ENCODE measurements around the gene PPOX. TPM values are rescaled to one million over a fixed set of nuclear protein-coding genes. Genes with fewer than 3 reads are reported as not detected.

PPOX gene
- total RNA-seq, 1 experiment from 2014 or later: 24.2 TPM

- no peak for TF ChIP-seq REST (IDR thresholded peaks at IDR 0.05; ENCODE audit: low read depth)
These were observed 32.7 kb downstream of the PPOX start, which contains the start of gene ADAMTS4 (continued) for GRCh38 chr1:161198897-161199431.

GRCh38 chr1:161199506-161200139, 33.4 kb downstream of the PPOX start:
- H3K4me1 ChIP-seq (ENCODE audit: control insufficient read depth in 1 of 2, insufficient read depth in 2 of 2, low read length in 2 of 2): peaks cover 8 to 38% of the 10 kb centered on the region in 2 experiments; a peak in 3 of 4 replicates
- H2AFZ ChIP-seq (ENCODE audit: low read depth, low read length, poor library complexity, severe bottlenecking): no peak overlapping the region
- CTCF ChIA-PET: interaction anchor here (1.6 kb wide), 1 partner anchor 18 kb away, joined by 4 read pairs; no protein-coding TSS in a partner anchor
- no peaks in the 10 kb centered on the region for H3K9me3 ChIP-seq (ENCODE audit: control insufficient read depth in 1 of 2, insufficient read depth in 1 of 2, low read depth in 1 of 2, low read length in 2 of 2)
- POLR2A ChIA-PET: no interaction called here
- BruUV-seq (replicated peaks): no TSS peak
- H3K4me2 ChIP-seq (ENCODE audit: low read length): no peak overlapping the region
- H3K4me3 ChIP-seq (replicated peaks in 1 of 2; ENCODE audit: low read depth in 1 of 2, low read length in 2 of 2): no peak overlapping the region
- H3K9ac ChIP-seq (ENCODE audit: low read length): no peak overlapping the region
- intact Hi-C loops (cut with micrococcal nuclease): no loop called here
- peaks cover 5 to 14% of the 10 kb centered on the region in 2 experiments; a peak in 2 of 4 replicates for H3K36me3 ChIP-seq (ENCODE audit: control insufficient read depth in 1 of 2, insufficient read depth in 2 of 2, low read length in 2 of 2)
- TF ChIP-seq ZBTB33 (IDR thresholded peaks at IDR 0.05; ENCODE audit: extremely low read depth, insufficient replicate concordance, low read length): no peak
- ATAC-seq: no peak
- H3K9me2 ChIP-seq (ENCODE audit: insufficient read depth): no peaks in the 10 kb centered on the region
- H3K79me2 ChIP-seq (ENCODE audit: insufficient read depth, low read length): peaks cover 23% of the 10 kb centered on the region
- no peaks in the 10 kb centered on the region for H3K27me3 ChIP-seq (ENCODE audit: insufficient read depth, low read length)
- no peak overlapping the region for H3K27ac ChIP-seq (ENCODE audit: low read depth, low read length)
- H4K20me1 ChIP-seq (ENCODE audit: insufficient read depth): no peaks in the 10 kb centered on the region
- RAD21 ChIA-PET (ENCODE audit: low non-redundant PET in 1 of 2, low total read pairs in 2 of 2, uncharacterized antibody in 2 of 2, unreplicated experiment in 2 of 2): no interaction called here
- DNase-seq (ENCODE audit: low read depth, low spot score): no peak
